Measurements from ENCODE around the gene ZNF837.

GRCh38 chr19:58379246-58379645, 1.6 kb downstream of the ZNF837 start:
- TF ChIP-seq, protein P1, sequence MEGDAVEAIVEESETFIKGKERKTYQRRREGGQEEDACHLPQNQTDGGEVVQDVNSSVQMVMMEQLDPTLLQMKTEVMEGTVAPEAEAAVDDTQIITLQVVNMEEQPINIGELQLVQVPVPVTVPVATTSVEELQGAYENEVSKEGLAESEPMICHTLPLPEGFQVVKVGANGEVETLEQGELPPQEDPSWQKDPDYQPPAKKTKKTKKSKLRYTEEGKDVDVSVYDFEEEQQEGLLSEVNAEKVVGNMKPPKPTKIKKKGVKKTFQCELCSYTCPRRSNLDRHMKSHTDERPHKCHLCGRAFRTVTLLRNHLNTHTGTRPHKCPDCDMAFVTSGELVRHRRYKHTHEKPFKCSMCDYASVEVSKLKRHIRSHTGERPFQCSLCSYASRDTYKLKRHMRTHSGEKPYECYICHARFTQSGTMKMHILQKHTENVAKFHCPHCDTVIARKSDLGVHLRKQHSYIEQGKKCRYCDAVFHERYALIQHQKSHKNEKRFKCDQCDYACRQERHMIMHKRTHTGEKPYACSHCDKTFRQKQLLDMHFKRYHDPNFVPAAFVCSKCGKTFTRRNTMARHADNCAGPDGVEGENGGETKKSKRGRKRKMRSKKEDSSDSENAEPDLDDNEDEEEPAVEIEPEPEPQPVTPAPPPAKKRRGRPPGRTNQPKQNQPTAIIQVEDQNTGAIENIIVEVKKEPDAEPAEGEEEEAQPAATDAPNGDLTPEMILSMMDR (IDR thresholded peaks at IDR 0.05), result no peak
- TF ChIP-seq POLR2AphosphoS5 (IDR thresholded peaks at IDR 0.05; ENCODE audit: insufficient read depth in 1 of 2, low read depth in 1 of 2), result no peak
